Measurements from ENCODE around the gene GGT6. TPM values are rescaled to one million over a fixed set of nuclear protein-coding genes. Genes with fewer than 3 reads are reported as not detected.
A peak's percentile ranks its signal among the peaks of the same experiment; 100 is the strongest.

The GGT6 gene
- polyA plus RNA-seq, 4 donors, result 0.19 to 11.3 (median 7.6) TPM

DNA sequence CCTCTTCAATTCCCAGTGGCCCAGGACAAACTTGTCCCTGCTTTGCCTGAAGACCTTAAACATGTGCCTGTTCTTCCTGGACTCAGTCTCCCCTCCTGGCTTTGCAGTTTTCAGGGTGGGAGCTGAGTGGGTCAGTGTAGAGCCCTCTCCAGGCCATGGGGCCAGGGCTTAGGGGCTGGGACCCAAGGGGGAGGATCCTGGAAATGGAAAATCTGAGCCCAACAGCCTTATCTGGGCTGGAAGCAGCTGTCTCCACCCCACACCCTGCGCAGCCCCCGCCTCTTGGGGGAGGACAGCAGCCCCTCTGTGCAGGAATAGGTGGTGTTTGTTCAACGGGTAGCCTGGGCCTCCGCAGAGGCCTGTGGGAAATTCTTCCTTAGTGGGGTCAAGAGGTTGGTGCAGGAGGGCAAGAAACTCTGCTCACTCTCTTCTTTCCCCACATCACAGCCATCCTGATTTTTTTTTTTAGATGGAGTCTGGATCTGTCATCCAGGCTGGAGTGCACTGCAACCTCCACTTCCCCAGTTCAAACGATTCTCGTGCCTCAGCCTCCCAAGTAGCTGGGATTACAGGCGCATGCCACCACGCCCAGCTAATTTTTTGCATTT, 17.1 kb upstream of the GGT6 start:
- DNase-seq (ENCODE audit: low read depth in 4 of 4, low spot score in 3 of 4), result no peak

DNA sequence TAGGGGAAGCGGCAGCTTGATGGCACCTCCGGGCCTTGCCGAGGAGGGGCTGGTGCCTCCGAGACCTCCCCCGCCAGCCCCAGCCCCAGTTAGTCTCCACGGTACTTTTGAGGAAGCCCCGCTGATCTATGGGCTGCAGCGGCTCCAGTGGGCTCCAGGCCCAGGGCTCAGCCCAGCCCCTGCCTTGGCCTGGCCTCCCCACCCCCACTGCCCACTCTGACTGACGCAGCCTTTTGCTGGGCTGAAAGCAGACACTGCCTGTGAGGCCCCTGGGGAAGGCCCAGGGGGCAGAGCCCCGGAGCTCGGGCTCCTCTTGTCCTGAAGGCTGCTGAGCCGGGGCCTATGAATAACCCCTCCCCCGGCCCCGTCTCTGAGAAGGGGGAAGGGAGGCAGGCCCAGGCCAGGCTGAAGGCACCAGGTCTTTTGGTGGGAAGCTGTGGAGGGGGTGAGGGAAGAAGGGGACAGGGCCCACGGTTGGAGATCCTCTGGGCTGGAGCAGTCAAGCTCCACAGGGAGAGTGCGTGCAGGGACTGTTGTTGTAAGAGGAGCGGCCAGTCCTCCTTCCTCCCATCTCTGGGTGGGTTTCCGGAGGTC, 16.4 kb upstream of the GGT6 start:
- DNase-seq (ENCODE audit: low read depth in 4 of 4, low spot score in 3 of 4), result no peak

DNA sequence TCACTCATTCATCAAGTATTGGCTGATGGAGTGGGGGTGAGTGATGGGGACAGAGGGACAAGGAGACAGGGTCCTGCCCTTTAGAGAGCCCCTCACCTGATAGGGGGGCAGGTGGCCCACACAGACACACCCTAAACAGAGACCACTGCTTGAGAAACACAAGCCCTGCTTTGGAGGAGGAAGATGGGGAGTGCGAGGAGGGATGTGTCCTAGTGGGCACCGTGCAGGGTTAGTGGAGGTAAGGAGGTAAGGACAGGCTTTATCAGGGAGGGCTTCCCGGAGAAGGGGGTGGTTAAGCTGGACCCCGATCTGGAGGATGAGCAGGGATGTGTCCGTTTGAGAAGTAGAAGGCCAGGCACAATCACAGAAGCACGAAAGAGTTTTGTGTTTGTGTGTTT, 15.8 kb upstream of the GGT6 start:
- DNase-seq (ENCODE audit: low read depth in 4 of 4, low spot score in 3 of 4), result no peak

DNA sequence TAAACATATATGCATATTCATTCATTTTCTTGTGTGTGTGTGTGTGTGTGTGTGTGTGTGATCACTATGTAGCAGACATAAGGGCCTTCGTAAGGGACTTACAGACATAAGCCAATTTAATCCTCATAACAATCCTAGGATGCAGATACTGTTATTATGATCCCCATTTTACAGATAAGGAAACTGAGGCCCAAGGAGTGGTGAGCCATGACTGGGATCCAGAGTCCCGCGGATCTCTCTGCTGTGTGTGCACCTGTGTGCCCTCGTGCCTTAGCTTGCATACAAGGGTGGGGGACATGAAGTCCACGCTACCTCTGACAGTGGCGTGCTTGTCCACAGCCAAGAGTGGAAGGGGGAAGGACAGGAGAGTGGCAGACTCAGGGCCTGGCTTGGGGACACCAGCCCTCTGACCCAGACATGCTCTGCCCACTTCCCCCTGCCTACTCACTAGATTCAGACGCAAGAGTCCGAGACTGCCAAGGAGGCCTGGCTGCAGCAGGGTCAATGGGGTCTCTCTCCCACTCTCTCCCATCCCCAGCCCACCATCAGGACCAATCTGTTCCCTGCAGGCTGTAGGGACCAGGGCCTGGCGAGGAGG, 14.2 kb upstream of the GGT6 start:
- no peak for DNase-seq (ENCODE audit: low read depth in 4 of 4, low spot score in 3 of 4)

DNA sequence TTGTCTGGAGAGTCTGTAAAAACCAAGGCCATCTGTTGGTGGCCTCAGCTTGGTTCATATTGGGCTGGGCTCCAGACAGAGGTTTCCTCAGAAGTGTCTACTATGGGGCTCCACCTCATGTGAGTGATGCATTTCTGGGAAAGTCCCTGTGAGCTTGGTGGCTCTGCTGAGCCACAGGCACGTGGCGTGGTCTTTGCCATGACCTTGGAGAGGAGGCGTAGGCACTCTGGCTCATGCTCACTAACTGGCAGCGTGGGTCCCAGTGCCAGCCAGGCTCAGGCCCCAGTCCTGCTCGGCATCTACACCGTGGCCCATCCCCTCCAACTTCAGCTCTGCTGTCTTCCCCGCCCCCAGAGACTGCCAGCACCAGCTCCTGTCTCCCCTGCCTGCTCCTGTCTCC, 13.3 kb upstream of the GGT6 start:
- no peak for DNase-seq (ENCODE audit: low read depth in 4 of 4, low spot score in 3 of 4)

DNA sequence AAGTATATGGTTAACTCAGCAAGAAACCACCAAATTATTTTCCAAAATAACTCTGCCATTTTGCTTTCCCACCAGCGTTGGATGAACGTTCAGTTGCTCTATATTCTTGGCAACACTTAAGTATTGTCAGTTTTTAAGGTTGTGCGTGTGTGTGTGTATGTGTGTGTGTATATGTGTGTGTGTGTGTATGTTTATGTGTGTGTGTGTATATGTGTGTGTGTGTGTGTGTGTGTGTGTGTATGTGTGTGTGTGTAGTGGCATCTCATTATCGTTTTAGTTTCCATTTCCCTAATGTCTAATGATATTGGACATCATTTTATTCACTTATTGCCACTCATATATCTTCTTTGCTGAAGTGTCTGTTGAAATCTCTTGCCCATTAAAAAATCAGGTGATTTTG, 12.7 kb upstream of the GGT6 start:
- DNase-seq (ENCODE audit: low read depth in 4 of 4, low spot score in 3 of 4), result no peak

DNA sequence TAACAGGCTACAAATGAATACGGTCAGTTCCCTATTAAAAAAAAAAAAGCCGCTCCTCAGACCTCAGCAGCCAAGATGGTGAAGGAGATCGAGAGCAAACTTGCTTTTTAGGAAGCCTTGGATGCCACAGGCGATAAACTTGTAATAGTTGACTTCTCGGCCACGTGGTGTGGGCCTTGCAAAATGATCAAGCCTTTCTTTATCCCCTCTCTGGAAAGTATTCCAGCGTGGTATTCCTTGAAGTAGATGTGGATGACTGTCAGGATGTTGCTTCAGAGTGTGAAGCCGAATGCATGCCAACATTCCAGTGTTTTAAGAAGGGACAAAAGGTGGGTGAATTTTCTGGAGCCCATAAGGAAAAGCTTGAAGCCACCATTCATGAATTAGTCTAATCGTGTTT, 11.8 kb upstream of the GGT6 start:
- no peak for DNase-seq (ENCODE audit: low read depth in 4 of 4, low spot score in 3 of 4)

DNA sequence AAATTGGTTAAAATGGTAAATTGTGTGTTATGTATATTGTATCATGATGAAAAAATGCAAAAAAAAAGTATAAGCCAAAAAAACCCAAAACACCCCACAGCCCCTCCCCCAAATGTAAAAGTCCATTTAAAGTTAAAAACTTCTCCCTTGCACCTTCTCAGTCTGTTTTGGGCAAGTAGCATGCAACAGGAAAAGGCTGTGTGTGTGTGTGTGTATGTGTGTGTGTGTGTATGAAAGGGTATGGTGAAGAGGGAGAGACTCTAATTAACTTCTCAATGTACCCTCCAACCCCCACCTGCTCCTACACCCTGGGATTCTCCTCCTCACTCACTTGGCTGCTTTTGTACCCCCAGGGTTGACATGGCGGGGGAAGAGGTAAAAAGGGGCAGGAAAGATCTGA, 9.2 kb upstream of the GGT6 start:
- no peak for DNase-seq (ENCODE audit: low read depth in 4 of 4, low spot score in 3 of 4)

DNA sequence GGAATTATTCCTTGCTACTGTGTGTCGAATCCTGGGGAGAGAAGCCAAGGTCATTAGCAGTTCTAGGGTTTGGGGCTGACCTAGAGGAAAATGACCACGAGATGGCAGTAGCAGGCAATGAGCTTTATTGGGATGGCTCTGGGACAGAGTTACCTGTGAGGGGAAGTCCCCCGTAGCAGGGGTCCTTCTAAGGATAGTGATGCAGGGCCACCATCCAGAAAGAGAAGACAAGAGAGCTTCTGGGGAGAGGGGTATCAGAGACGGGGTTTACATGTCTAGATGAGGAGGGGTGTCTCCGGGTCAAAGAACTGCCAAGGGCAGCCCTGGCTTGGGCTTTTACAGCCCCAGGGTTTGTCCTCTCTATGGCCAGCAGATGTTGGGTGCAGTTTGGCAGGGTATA, 6.4 kb upstream of the GGT6 start:
- peak in 1 of 4 donors; percentile 64 for DNase-seq (ENCODE audit: low read depth in 4 of 4, low spot score in 3 of 4)

DNA sequence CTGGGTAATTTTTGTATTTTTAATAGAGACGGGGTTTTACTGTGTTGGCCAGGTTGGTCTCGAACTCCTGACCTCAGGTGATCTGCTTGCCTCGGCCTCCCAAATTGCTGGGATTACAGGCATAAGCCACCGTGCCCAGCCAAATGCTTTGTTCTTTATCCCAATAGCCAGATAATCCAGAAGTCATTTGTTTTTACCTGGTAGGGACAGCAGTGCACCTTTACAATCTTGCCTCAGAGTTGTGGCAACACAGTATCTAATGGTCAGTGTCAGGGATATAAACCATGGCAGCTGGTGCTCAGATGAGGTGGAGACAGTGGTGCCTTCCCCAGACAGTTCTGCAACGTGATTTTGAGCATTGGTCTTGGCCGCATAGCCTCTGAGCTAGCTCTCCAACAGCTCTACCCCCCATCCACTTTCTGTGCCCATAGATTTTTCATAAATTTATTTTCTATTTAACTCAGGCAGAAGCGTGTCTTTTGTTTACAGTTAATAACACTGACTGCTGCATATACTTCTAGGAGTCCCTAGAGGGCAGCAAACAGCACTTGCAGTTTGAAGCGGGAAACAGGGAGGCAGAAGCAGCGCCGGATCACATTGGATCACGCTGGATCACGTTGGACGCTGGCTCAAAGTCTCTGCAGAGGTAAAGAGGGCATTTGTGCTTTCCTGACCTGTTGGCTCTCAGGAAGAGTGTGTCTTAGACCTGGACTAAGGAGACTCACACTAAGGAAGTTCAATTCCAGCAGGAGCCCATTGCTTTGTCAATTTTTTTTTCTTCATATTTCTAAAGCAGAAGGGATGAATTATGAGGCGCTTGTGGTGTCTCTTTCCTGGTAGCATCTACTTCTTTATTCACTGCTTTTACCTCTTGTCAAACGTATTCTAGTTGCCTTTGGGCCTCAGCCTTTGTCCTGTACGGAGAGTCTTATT, 5.1 kb upstream of the GGT6 start:
- DNase-seq (ENCODE audit: low read depth in 4 of 4, low spot score in 3 of 4), result no peak

DNA sequence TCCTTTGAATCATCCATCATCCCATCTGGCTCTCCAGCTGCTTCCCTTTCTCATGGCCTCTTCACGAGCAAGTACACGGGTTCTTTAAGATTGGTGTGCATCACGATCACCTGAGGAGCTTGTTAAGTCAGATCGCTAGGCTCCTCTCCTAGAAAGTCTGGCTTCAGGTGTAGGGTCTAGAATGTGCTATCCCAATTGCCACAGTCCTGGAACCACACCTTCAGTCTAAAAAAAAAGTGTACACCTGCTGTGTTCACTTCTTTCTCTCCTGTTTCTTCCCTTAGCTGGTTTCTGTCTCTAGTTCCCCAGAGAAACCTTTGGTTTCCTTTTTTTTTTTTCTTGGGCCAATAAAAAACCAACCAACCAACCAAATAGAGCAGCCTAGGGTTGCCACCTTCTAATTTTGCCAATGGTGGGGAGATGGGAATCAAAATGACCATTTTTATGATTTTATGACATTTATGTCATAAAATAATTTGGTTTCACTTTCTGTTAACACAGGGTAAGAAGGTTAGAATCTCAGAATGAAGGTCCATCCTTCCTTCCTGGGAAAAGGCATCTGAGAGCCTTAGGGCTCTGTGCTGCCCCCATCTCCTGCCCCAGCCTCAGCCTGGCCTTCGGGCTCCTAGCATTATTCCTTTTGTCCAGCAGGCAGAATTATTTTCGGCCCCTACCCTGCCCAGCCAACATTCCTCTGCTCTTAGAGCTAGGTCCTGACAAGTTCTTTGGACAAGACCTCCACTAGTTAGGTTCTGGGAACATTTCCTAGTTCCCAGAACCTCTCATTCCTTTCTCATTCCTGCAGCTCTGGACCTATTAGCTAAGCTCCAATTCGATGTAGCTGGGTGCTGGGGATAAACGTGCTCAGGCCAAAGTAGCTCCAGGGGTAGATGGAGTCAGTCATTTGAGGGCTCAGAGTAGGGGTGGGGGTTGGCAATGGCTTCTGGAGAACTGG, 1.9 kb upstream of the GGT6 start:
- DNase-seq (ENCODE audit: low read depth in 4 of 4, low spot score in 3 of 4), result no peak

DNA sequence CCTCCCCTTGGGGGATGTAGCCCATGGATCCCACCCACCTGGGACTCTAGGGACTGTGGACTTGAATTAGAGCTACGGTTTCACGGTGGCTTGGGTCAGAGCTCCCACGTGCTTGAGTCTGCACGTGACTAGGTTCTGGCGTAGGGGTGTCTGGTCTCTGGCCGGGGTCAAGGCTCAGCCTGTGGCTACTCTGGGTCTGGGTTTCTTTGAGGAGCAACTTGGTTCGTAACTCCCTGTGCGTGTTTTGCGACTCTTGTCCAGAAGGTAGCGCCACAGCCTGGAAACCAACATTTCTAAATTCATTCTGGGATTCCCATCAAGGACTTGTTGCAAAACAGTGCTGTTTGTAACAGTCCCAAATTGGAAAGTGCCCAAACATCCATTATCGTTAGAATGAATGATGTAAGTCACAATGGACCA, 470 bp upstream of the GGT6 start:
- DNase-seq (ENCODE audit: low read depth in 4 of 4, low spot score in 3 of 4), result no peak

DNA sequence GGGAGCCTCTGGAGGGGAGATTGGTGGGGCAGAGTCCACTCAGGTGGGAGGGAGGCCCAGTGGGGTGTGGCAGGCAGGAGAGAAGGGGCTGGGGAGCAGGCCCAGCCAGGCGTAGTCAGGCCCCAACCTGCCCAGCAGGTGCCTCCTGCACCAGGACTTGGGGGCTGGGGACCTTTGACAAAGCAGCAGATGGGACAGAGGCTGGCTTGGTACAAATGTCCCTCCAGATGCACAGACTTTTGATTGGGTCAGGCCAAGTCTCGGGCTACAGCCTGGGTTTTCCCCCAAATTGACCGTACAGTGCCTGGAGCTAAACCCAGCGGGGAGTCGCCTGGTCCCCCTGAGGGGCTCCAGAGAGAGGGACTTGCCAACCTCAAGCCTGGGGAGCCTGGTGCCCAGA, 411 bp downstream of the GGT6 start:
- no peak for DNase-seq (ENCODE audit: low read depth in 4 of 4, low spot score in 3 of 4)

DNA sequence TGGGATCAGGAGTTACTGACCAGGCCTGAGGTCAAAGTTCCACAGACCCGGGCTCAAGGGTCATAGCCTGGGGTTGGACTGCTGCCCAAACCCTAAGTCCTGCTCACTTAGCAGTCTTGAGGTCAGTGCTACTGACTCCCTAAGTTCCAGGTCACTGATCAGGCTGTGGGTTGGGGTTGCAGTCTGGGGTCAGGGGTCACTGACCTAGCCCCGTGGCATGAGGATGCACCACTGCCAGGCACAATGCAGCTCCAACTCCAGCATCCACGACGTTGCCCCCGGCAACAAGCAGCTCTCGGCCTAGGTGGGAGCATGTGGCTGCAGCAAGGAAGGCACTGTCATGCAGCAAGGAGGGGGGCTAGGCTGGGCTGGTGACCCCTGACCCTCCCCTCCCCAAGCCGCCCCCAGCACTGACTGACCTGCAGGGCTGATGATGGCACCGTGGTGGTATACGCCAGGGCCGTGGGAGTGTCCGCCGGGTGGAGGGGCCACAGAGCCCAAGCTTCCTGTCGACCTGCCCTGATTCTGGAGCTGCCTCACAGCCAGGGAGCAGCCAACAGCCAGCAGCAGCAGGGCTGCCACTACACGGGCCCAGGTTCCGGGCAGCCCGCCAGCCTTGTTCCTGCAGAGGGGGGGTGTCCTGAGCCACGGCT, 1.1 kb downstream of the GGT6 start:
- no peak for DNase-seq (ENCODE audit: low read depth in 4 of 4, low spot score in 3 of 4)

DNA sequence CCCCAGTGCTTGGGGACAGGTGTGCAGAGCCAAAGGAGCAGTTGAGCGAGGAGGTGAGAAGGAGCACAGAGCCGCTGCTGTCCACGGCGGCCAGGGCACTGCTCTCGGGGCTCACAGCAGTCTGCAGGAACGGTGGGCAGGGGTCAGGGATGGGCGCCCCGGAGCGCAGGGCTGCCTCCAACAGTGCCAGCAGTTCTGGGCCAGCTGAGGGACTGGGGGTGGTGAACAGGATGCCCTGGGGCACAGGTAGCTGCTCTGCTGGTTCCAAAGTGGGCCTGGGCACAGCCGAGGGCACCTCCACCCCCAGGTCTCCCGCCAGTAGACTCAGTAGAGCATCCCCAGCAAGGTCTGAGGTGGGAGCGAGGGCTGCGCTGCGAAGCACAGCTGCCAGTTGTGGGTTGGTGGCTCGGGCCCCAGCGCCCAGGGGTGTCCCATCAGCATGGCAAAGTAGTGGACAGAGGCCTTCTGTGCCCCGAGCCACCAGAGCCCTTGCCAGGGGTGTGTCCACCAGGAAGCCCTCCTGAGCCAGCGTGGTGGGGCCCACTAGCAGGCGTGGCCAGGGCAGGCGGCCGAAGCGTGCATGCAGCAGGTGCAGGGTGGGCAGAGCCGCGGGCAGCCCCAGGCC, 1.9 kb downstream of the GGT6 start:
- DNase-seq (ENCODE audit: low read depth in 4 of 4, low spot score in 3 of 4), result no peak

DNA sequence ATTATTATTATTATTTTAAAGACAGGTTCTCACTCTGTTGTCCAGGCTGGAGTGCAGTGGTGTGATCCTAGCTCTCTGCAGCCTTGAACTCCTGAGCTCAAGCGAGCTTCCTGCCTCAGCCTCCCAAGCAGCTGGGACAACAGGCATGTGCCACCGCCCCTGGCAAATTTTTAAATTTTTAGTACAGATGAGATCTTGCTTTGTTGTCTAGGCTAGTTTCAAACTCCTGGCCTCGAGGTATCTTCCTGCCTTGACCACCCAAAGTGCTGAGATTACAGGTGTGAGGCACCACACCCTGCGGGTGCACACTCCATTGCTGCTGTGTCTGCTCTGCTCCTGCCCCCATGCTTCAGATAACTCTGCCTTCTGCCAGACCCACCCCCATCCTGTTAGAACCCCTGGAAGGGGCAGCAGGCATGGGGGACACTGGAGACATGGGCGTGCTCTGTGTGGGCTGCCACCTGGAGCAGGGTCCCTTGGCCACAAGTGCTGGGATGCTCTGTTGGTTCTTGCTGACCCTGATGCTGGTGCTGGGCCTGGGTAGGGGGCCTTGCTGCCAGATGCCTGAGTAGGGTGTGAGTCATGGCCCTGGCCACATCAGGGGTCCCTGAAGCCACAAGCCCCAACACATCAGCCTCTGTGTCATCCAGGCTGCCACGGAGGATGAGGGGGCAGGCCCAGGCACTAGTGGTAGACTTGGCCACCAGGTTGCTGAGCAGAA, 2.6 kb downstream of the GGT6 start:
- no peak for DNase-seq (ENCODE audit: low read depth in 4 of 4, low spot score in 3 of 4)

DNA sequence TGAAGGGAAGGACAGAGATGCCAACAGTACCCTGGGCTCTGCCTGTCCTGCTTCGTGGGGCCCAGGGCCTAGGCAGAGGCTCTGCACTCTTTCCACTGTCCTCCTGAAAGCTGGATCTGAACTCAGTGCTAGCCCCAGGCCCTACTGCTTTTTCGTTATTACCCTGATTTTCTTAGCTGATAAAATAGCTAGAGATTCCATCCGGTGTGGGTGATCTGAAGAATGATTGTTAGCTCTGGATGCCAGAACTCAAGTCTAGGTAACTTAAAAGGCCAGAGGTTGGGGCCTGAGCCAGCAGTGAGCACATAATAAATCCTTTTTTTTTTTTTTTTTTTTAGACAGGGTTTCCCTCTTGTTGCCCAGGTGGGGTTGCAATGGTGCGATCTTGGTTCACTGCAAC, 3.4 kb downstream of the GGT6 start:
- DNase-seq (ENCODE audit: low read depth in 4 of 4, low spot score in 3 of 4), result no peak

DNA sequence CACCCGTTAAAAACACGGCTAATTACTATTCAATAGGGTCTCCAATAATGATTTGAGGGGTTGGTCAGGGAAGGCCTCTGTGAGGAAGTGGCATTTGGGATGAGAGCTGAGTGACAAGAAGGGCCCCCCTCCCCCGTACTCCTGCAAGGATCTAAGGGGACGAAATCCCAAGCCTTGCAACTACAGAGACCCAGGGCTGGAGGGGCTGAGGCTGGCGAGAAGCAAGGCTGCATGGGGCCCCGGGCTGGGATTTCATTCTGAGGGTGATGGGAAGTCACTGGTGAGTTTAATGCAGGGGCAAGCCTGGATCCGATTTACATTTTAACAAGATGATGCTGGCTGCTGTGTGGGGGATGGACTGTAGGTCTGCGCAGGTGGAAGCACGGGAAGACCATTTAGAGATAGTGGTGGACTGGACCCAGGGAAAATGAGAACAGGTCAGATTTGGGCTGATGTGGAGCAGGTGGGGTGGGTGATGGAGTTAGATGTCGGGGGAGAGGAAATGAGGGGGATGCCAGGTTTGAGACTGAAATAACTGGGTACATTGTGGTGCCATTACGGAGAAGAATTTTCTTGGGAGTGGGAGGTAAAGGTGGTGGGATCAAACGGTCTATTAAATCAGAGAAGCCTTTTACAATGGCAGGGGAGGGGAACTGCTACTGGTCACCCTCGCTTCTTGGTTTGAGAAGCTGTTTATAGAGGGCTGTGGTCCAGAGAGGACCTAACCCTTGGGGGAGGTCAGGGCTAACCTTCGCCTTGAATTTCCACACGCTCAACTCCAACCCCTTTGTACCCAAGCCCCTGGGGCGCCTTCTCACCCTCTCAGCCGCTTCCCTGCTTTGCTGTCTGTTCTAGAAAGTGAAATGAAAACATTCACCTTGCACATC, 4.3 kb downstream of the GGT6 start:
- DNase-seq (ENCODE audit: low read depth in 4 of 4, low spot score in 3 of 4), result no peak

Data from left renal pelvis (tissue), 4 donors.